GM12873 (cell line): ENCODE results near the gene ARL3.

ENCODE experiments used
- TF ChIP-seq, protein P1 (sequence below): IDR thresholded peaks from 2 replicates; pipeline ENCODE4 v1.5.1; 2012; ENCODE audit warnings: low read depth, mild to moderate bottlenecking, moderate library complexity, low read length, control low read depth; ENCODE audit not compliant: insufficient read depth; ENCODE audit errors: missing control alignments

The ARL3 gene

DNA sequence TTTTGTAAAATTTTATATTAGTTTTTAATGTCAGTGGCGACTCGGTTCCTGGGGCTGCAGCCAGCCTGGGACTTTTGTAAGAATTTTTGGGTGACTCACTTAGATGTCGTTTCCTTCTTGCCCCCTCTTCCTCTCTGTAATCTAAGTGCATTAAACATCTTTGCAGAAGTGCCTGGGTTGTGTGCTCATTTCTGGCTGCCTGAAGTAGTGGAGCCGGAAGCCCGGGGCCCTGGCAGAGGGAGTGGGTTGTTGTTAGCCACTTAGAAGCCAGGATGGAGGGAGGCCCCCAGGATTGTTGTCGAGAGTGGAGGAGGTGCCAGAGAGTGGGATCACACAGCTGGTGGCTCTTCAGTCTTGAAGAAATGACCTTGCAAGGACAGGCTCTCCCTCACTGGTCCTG lies 80.9 kb downstream of the ARL3 start:
- TF ChIP-seq, protein P1, sequence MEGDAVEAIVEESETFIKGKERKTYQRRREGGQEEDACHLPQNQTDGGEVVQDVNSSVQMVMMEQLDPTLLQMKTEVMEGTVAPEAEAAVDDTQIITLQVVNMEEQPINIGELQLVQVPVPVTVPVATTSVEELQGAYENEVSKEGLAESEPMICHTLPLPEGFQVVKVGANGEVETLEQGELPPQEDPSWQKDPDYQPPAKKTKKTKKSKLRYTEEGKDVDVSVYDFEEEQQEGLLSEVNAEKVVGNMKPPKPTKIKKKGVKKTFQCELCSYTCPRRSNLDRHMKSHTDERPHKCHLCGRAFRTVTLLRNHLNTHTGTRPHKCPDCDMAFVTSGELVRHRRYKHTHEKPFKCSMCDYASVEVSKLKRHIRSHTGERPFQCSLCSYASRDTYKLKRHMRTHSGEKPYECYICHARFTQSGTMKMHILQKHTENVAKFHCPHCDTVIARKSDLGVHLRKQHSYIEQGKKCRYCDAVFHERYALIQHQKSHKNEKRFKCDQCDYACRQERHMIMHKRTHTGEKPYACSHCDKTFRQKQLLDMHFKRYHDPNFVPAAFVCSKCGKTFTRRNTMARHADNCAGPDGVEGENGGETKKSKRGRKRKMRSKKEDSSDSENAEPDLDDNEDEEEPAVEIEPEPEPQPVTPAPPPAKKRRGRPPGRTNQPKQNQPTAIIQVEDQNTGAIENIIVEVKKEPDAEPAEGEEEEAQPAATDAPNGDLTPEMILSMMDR = no peak

DNA sequence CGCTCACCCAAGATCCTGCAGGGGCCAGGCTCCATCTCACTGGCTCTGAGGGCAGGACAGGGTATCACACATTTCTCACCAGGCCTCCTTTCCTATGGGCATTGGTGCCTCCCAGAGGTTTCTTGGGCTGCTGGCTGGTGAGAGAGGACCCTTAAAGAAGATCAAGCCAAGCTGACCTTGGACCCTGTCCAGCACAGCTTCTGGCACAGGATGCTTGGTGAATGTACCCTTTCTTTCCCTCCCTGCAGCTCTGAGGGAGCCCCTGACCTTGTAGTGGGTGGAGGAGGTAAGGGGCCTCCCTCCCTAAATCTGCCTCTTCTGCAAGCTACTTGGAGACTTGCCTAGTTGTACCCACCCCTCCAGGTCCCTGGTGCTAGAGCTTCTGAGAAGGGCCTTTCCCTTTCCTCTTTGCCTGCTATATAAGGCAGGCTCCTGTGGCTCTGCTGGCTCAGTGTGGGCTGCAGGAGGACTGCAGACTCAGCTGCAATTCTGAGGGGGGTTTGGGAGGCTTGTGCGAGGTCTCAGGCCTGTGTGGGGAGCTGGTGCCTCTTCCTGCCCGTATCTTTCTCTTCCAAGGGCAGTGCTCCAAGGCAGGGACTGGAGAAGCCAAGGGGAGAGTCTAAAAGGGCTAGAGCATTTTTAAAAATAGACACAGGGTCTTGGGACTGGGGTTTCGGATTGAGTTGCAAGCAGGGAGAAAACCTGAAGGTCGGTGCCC lies 81.6 kb downstream of the ARL3 start:
- TF ChIP-seq, protein P1 = no peak

DNA sequence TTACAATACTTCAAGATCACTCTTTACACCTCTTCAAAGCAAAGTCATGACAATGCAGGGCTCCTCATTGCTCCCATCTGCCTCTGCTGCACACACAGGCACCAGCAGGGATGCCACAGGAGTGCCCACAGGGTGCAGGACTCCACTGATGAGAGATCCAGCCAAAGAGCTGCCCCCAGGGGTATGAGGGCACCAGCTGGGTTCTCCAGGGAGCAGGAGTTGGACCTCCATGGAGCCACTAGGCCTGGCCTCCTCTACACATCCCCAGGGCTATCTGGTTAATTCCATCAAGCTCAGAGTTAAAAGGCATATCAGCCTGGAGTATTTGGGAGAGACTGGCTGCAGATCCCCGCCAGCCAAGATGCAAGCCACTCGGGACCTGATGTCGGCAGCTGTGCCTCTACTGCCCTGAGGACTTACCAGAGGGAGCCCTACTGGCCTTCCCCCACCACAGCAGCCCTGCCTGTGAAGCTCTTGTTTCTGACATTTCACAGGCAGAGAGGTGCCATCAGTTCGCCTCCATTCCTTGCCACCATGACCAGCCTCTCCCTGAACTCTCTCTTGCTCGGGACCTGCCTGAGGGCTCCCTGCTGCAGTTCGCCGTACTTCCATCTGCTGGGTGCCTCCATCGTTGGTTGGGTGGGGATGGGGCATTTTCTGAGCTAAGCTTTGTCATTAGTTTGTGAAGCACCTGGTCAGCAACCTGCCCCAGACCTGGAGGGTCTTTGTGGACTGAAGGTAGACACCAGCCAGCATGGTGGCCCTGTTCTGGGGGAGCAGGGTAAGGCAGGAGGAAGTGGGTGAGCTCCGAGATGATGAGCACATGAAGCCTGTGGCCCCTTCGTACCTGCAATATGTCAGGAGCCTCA lies 82.4 kb downstream of the ARL3 start:
- TF ChIP-seq, protein P1 = no peak

- TF ChIP-seq, protein P1 = no peak
Measured at GRCh38 chr10:102630663-102631062, 83.5 kb downstream of the ARL3 start.

DNA sequence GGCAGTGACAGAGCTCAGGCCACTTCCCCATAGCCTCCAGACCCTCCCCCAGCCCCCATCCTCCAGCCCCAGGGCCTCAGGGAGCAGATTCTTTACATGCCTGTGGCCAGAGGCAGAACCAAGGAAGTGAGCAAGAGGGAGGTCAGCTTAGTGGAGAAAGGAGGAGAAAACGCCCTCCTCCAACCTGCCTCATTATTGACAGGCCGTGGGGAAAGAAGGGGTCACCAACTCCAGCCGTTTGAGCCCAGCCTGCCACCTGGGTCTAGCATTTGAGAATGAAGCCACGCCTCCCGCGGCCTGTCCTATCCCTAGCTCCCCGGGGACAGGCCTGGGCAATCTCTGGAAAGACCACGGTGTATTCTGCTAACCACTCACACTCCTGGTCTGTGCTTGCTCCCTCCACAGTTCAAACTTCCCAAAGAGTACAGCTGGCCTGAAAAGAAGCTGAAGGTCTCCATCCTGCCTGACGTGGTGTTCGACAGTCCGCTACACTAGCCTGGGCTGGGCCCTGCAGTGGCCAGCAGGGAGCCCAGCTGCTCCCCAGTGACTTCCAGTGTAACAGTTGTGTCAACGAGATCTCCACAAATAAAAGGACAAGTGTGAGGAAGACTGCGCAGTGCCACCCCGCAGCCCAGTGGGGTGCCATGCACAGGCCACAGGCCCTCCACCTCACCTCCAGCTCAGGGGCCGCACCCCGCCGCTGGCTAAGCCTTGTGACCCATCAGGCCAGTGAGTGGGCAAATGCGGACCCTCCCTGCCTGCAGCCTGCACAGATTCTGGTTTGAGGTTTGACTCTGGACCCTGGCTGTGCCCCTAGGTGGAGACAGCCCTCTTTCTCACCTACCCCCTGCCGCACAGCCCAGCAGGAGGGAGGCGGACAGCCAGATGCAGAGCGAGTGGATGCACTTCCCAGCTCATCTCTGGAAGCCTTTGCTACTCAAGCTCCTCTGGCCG lies 84.3 kb downstream of the ARL3 start:
- TF ChIP-seq, protein P1 = no peak

DNA sequence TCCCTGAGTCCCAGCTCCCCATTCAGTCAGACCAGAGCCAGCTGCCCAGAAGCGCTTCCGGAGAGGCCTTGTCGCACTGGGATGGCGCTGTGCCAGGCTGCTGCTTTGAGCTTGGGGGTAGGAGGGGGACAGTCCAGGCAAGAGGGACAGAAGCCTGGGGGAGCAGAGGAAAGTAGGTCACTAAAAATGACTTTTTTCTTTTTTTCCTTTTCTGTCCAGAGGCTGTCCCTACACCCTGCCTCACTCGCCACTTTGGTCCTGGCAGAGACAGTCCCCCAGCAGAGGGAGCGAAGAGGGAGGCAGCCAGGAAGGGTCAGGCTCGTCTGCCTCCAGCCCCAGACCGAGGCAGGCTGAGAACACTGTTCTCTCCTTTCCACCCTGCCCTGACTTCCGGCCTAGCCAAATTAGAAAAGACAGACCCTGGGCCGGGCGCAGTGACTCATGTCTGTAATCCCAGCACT lies 85.7 kb downstream of the ARL3 start:
- TF ChIP-seq, protein P1 = no peak
